22Rv1 (cell line): ENCODE measurements around the gene DOK6.

Experiments used
- ZFX ChIP-seq: fragments of 450-650 bp; IDR thresholded peaks from 2 replicates; pipeline ENCODE4 v1.6.1; 2017; ENCODE audit warnings: antibody characterized with exemption, borderline replicate concordance
- TF ChIP-seq, protein P1 (sequence below): fragments of 450-650 bp; IDR thresholded peaks from 2 replicates; pipeline ENCODE4 v1.5.1; 2017; ENCODE audit warnings: mild to moderate bottlenecking

DNA sequence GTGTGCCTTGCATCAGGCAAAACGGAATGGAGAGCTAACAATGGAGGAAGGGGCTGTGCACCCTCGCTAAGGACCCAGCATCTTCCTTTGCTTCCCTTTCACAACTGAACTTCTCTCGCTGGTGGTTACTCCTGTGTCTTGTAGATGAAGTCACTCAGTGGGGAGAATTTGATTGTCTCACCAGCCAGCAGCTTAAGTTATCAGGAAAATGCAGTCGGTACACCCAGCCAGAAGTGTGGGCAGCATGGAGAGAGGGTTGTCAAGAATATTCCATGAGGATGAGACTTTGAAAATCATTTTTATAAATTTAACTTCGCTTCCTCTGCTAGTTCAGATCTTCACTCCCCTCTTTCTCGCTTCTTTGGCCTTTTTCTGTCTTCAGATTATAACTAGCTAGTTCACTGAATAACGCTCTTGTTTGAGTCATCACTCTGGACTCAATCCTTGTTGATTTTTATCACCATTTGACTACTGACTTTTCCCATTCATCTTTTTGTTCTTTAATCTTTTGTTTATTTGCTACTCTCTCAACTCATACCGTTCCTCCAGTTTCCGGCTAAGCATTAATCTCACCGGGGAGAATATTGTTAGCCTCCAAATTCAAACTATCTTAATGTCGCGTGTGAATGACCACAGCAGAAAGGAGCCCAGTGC is 325.3 kb downstream of the DOK6 start:
- TF ChIP-seq, protein P1, sequence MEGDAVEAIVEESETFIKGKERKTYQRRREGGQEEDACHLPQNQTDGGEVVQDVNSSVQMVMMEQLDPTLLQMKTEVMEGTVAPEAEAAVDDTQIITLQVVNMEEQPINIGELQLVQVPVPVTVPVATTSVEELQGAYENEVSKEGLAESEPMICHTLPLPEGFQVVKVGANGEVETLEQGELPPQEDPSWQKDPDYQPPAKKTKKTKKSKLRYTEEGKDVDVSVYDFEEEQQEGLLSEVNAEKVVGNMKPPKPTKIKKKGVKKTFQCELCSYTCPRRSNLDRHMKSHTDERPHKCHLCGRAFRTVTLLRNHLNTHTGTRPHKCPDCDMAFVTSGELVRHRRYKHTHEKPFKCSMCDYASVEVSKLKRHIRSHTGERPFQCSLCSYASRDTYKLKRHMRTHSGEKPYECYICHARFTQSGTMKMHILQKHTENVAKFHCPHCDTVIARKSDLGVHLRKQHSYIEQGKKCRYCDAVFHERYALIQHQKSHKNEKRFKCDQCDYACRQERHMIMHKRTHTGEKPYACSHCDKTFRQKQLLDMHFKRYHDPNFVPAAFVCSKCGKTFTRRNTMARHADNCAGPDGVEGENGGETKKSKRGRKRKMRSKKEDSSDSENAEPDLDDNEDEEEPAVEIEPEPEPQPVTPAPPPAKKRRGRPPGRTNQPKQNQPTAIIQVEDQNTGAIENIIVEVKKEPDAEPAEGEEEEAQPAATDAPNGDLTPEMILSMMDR, result no peak
- TF ChIP-seq ZFX, result no peak
